Activated naive CD4-positive, alpha-beta T cell treated with Interleukin-2 at 50 U/mL for 16 hours (primary cell): ENCODE results near the gene SERF1B.
"Not testable (repeated sequence)": the region's sequence is repeated elsewhere in the genome, so short reads cannot be mapped to it uniquely, and the experiment has no call there.

Experiments
- DNase-seq: peaks from one replicate; pipeline ENCODE4 v3.0.0-alpha.2; 2020

Gene SERF1B

GRCh38 chr5:70025106-70025844, at the start of gene SERF1B:
Gene SERF1B (plus strand): TSS chr5:70025251. CDS start chr5:70025452, 201 bp downstream.
- not testable (repeated sequence) for DNase-seq

GRCh38 chr5:69991713-69992112, 33.3 kb upstream of the SERF1B start:
- not testable (repeated sequence) for DNase-seq

GRCh38 chr5:69995535-69995934, 29.5 kb upstream of the SERF1B start:
- DNase-seq: not testable (repeated sequence)

DNA sequence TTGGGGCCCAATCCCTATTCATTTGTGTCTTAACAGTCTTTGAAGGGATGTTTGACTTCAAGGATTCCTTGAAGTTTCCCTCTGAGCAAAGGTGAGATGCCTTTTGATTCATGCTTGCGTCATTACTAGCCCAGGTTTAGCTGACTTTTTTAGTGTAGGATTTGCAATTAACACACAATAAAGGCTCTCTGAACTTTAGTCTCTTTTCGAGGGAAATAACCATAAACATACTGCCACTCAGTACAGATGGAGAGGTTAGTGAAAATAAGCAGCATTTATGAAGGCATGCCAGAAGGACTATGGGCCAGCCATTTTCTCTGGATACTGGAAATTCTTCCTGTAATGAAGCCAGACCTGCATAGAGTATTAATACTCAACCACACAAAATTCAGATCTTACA, 4.4 kb upstream of the SERF1B start:
- not testable (repeated sequence) for DNase-seq

GRCh38 chr5:70025845-70026145, 744 bp downstream of the SERF1B start:
- DNase-seq: not testable (repeated sequence)

GRCh38 chr5:70031204-70031603, 6.2 kb downstream of the SERF1B start:
- DNase-seq: not testable (repeated sequence)

DNA sequence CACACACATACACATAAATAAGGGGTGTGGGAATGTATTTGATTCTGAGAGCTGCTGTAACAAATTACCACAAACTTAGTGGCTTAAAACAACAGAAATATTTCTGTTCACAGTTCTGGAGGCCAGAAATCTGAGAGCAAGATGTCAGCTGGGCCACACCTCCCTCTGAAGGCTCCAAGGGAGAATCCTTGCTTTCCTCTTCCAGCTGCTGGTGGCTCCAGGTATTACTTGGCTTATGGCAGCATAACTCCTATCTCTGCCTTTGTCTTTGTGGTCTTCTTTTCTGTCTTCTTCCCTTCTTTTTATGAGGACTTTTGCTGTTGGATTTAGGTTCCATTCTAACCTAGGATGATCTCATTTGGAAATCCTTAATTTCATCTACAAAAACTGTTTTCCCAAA, 16.4 kb downstream of the SERF1B start:
- DNase-seq: not testable (repeated sequence)

DNA sequence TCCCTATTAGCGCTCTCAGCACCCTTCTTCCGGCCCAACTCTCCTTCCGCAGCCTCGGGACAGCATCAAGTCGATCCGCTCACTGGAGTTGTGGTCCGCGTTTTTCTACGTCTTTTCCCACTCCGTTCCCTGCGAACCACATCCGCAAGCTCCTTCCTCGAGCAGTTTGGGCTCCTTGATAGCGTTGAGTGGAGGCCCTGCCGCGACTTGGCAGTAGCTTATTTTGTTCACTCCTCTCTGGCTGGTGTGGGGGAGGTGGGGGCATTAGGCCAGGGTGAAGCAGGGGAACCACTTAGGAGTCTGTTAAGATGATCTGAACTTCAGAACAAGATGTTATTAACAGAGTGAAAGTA, 24.7 kb downstream of the SERF1B start:
- not testable (repeated sequence) for DNase-seq

- not testable (repeated sequence) for DNase-seq
Measured at GRCh38 chr5:70056289-70056942, 31.4 kb downstream of the SERF1B start.

DNA sequence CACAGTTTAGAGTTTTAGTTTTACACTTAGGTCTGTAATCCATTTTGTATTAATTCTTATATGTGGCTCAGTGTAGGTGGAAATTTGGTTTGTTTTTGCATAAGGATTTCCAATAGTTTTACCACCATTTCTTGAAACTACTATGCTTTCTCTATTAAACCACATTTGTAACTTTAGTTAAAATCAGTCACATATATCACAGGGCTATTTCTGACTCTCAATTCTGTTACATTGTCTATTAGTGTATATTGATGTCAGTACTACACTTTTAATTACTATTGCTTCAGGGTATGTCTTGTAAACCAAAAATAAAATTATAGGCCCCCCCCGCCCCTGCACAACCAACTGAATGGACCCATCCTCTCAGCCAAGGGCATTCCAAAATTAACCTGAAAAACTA, 32.1 kb downstream of the SERF1B start:
- DNase-seq: not testable (repeated sequence)

GRCh38 chr5:70077632-70078031, 52.6 kb downstream of the SERF1B start:
- DNase-seq: not testable (repeated sequence)

- DNase-seq: not testable (repeated sequence)
Measured at GRCh38 chr5:70088907-70089464, 63.9 kb downstream of the SERF1B start.

- DNase-seq: not testable (repeated sequence)
Measured at GRCh38 chr5:70091776-70092175, 66.7 kb downstream of the SERF1B start.
